ENCODE results near the gene MELTF.

DNA sequence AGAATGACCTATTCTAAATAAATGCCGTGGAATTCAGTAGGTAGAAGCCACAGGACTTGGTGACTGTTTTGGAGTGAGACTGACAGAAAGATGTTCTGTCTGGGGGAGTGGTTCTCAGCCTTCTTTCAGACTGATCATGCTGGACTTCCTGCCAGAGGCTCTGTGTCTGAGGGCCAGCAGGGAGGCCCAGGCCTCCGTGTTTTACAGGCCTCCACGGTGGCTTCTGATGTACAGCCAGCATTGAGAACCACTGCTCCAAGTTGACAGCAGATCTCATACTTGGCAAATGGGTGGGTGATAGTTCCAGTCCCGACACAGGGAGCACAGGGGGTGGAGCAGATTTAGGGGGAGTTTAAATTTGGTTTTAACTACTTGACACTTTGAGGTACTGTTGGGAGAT is 54.3 kb downstream of the MELTF start:
- no peak for TF ChIP-seq EZH2phosphoT487 (IDR thresholded peaks at IDR 0.05; ENCODE audit: low read depth)
- TF ChIP-seq, protein P1, sequence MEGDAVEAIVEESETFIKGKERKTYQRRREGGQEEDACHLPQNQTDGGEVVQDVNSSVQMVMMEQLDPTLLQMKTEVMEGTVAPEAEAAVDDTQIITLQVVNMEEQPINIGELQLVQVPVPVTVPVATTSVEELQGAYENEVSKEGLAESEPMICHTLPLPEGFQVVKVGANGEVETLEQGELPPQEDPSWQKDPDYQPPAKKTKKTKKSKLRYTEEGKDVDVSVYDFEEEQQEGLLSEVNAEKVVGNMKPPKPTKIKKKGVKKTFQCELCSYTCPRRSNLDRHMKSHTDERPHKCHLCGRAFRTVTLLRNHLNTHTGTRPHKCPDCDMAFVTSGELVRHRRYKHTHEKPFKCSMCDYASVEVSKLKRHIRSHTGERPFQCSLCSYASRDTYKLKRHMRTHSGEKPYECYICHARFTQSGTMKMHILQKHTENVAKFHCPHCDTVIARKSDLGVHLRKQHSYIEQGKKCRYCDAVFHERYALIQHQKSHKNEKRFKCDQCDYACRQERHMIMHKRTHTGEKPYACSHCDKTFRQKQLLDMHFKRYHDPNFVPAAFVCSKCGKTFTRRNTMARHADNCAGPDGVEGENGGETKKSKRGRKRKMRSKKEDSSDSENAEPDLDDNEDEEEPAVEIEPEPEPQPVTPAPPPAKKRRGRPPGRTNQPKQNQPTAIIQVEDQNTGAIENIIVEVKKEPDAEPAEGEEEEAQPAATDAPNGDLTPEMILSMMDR (IDR thresholded peaks at IDR 0.05; ENCODE audit: low read depth, low read length) = no peak

Data from OCI-LY3 (cell line).